Measurements from ENCODE around the gene CLEC10A.
"Not testable (repeated sequence)": the region's sequence is repeated elsewhere in the genome, so short reads cannot be mapped to it uniquely, and the experiment has no call there.

Gene CLEC10A

GRCh38 chr17:7079581-7080455 is at the start of gene CLEC10A:
TSS of gene CLEC10A (minus strand) at chr17:7080251. CDS start at chr17:7078812, 1,439 bp downstream.
- no peak for DNase-seq

DNA sequence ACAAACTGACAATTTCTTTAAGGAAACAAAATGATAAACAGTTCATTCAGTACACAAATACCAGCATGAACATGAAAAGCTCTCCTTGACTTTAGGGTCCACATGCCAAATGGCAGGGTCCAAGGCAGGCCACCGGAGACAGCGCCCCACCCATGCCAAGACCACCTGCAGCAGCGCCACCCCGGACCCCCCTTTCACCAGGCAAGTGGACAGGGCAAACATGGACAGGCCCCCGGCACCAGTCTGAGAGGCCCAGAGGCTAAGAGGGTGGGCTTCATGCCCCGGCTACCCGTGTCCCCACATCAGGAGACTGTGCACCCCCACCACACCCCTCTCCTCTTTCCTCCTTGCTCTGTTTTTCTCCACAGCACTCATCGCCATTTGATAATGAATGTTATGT is 49.3 kb upstream of the CLEC10A start:
- DNase-seq, result no peak

DNA sequence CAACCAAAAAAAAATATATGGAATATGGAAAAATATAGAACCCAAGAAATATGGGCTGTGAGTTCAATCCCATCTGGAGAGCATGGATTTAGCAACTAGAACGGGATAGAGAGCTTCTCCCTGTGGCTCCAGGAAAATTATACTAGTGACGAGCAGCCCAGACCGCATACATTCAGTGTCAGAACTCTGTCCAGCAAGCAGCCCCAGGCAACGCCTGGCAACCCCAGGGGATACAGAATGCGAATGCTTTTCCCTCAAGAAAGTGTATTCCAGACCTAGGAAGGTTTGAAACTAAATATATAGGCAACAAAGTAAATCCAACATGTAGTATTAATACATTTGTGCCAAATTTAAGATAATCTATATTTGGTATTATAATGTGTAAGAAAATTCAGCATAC is 48.1 kb upstream of the CLEC10A start:
- DNase-seq, result no peak

GRCh38 chr17:7127501-7127900 is 47.5 kb upstream of the CLEC10A start:
- not testable (repeated sequence) for DNase-seq

DNA sequence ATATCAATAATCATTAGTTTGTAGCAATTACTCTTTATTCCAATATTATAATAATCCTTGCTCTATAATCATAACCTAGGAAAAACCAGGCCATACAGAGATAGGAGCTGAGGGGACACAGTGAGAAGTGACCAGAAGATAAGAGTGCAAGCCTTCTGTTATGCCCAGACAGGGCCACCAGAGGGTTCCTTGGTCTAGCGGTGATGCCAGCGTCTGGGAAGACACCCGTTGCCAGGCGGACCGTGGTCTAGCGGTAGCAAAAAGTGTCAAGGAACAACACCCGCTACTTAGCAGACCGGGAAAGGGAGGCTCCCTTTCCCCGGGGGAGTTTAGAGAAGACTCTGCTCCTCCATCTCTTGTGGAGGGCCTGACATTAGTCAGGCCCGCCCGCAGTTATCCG is 46.3 kb upstream of the CLEC10A start:
- not testable (repeated sequence) for DNase-seq

- no peak for DNase-seq
These were observed 44.9 kb upstream of the CLEC10A start for GRCh38 chr17:7124923-7125322.

DNA sequence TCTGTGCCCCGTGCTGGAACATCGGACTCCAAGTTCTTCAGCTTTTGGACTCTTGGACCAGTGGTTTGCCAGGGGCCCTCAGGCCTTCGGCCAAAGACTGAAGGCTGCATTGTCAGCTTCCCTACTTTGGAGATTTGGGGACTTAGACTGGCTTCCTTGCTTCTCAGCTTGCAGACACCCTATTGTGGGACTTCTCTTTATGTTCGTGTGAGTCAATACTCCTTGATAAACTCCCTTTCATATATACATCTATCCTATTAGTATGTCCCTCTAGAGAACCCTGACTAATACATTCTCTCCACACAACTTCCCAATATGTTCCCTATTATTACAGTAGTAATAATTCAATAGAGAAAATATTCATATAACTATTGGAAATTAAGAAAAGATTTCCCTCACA is 43.8 kb upstream of the CLEC10A start:
- DNase-seq, result no peak

GRCh38 chr17:7122381-7122780 is 42.3 kb upstream of the CLEC10A start:
- no peak for DNase-seq

DNA sequence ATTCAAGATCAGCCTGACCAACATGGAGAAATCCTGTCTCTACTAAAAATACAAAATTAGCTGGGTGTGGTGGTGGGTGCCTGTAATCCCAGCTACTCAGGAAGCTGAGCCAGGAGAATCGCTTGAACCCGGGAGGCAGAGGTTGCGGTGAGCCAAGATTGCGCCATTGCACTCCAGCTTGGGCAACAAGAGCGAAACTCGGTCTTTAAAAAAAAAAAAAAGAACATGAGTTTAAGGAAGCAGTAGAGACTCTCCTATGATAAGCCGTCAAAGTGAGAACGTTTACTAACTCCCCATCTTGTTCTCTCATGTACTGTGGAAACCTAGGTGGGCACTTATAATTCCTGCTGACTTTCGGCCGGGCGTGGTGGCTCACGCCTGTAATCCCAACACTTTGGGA is 40.6 kb upstream of the CLEC10A start:
- DNase-seq, result not testable (repeated sequence)

DNA sequence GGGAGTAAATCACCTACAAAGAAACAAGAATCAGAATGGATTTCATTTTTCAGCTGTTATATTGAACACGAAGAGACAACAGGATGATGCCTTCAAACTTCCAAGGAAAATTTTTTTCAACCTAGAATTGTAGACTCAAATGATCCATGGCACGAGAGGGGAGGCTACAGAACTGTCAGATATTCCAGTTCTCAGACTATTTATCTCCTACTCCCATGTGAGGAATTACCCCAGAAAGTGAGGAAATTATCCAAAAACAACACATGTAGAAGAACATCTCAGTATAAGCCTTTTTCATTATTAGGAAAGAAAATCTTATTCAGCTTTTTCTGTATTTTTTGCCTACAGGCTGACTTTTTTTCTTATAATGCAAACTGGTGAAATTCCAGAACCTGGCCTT is 40.1 kb upstream of the CLEC10A start:
- DNase-seq, result no peak

- no peak for DNase-seq
These were observed 39.3 kb upstream of the CLEC10A start for GRCh38 chr17:7119314-7119713.

DNA sequence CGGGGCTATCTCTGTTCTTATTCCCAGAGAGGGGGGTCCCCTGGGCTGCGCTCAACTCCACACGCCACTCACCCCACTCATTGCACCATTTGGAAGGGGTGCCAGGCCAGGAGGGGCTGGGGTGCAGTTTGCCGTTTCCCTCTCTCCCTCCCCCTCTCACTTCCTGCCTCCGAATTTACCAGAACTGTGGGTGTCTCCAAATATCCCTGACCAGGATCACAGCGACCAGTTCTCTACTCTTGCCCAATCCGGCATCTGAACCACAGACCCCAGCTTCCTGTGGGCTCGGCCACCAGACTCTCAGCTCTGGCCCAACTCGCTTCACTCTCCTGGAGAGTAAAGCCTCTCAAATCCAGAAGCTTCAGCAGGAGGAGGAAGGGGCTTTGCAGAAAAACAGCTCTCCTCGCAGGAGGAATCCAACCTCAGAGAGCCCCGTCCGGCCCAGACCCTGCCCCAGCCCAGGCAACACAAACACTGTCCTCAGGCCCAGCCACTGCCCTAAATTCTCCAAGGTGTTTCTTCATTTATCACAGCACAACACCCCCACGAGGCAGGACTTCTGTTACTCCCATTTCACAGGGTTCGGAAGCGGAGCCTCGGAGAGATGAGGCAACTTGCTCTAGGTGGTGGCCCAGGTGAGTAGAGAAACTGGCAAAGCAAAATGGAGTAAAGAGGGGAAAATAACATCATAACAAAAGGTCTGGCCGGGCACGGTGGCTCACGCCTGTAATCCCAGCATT is 35.0 kb upstream of the CLEC10A start:
- no peak for DNase-seq

DNA sequence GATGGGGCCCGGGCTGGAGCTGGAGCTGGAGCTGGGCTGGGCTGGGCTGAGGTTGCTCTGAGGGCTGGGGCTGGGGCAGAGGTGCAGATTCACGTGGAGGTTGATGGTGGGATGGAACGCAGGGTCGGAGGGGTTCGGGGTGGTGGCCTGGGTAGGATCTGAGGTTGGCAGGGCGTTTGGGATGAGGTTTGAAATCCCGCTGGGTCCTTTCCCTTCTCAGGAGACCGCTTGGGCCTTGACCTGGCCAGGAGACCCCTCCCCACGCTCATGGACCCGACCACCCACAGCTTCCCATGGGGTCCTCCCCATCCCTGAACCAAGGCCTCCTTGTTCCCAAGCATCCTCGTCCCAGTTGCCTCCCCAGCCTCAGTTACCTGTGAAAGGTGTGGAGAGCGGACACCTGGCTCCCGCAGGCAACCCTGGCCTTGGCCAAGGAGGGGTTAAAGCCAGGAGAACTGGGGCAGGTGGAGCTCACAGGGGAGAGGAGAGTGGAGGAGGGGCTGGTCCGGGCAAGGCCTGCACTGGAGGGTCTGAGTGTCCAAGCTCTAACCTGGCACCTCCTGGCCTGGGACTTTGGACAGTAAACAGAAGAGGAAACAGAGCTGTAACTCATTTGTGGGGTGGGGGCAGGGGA is 34.3 kb upstream of the CLEC10A start, which contains the start of gene ASGR2:
Gene ASGR2, minus strand, starts transcription at position 582 of the 634 bp plus-strand sequence. CDS start 582 bp downstream, outside the sequence.
- DNase-seq, result no peak

- DNase-seq, result no peak
These were observed 33.4 kb upstream of the CLEC10A start for GRCh38 chr17:7113273-7114071.

- no peak for DNase-seq
These were observed 32.6 kb upstream of the CLEC10A start for GRCh38 chr17:7112510-7113108.

GRCh38 chr17:7111784-7112509 is 31.9 kb upstream of the CLEC10A start:
- no peak for DNase-seq

GRCh38 chr17:7110617-7111306 is 30.7 kb upstream of the CLEC10A start:
- no peak for DNase-seq

DNA sequence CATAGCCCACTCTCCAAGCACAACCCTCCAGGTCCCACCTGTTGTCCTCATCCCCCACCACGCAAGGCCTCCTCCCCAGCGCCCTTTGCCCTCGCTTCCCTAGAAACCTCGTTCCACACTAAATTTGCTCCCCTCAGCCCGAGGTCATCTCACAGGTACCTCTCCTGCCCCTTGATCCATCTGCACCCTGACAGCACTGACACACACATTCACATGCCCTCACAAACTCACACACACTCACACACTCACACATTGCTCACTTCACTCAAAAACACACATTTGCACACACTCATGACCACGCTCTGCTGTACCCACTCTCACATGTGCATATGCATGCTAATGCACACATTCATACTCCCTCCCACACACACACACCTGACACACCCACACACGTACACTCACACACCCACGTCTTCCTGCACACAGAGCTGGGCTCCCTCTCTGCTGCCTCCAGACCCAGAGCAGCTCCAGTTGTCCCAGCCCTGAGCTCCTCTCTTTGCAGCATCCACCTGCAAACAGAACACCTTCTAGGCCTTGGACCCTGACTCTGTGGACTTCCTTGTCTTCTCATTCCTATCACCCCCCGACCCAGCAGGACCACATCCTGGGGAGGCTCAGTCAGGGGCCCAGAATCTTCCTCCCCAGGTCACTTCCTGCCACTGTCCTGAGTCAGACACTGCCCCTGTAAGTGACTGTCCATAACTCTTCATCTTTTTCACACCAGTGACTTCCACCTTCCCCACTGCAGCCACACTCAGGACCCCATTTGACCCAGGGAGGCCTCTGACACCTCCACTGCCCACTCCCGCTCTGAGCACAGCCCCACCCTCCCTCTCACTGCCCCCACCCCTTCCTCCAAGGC is 29.6 kb upstream of the CLEC10A start:
- DNase-seq, result peak; percentile 9

DNA sequence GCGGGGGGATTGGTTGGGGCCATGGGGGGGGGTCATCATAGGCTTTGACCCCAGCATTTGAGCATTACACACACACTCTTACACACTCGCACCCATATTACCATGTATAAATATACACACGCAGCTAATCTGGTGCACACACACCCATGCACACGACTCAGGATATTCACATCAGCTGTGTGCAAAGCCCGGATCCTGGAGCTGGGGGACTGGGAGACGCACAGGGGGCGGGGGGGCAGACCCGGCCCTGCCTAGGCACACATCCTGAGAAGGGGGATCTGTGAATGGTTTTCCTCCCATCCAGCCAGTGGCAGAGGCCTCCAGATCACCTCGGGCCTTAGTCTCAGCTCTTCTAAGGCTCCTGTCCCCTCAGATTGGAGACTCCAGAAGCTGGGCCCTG is 28.9 kb upstream of the CLEC10A start:
- no peak for DNase-seq

- no peak for DNase-seq
These were observed 28.5 kb upstream of the CLEC10A start for GRCh38 chr17:7108560-7108925.

Measured in activated naive CD4-positive, alpha-beta T cell treated with Interleukin-2 at 50 U/mL for 16 hours (primary cell).